ENCODE data around the gene CTR9.

Gene CTR9

GRCh38 chr11:10777393-10777793 lies 26.3 kb downstream of the CTR9 start:
- Histone ChIP-seq H3K27ac (no peak overlapping the region), H2AFZ (ENCODE audit: low read depth) (no peak overlapping the region), H3K36me3 (ENCODE audit: insufficient read depth) (no peaks in the 10 kb centered on the region), H3K4me1 (ENCODE audit: low read depth, poor library complexity, severe bottlenecking) (no peaks in the 10 kb centered on the region), H3K27me3 (ENCODE audit: insufficient read depth, low read depth) (no peaks in the 10 kb centered on the region), H3K79me2 (ENCODE audit: insufficient read depth, low read depth) (no peaks in the 10 kb centered on the region), H4K20me1 (ENCODE audit: insufficient read depth) (no peaks in the 10 kb centered on the region), H3K9ac (no peak overlapping the region), H3K4me3 (IDR thresholded peaks at IDR 0.05; ENCODE audit: insufficient read depth, low read depth, low read length) (no peak overlapping the region), H3K4me2 (no peak overlapping the region)
- TF ChIP-seq CTCF (conservative IDR thresholded peaks at IDR 0.05; ENCODE audit: low read depth, low read length) = no peak

- H3K4me3 ChIP-seq (IDR thresholded peaks at IDR 0.05; ENCODE audit: insufficient read depth, low read depth, low read length) = no peak overlapping the region
- no peak overlapping the region for H2AFZ ChIP-seq (ENCODE audit: low read depth)
- no peaks in the 10 kb centered on the region for H3K4me1 ChIP-seq (ENCODE audit: low read depth, poor library complexity, severe bottlenecking)
- no peak overlapping the region for H3K9ac ChIP-seq
- H3K79me2 ChIP-seq (ENCODE audit: insufficient read depth, low read depth) = no peaks in the 10 kb centered on the region
- no peaks in the 10 kb centered on the region for H4K20me1 ChIP-seq (ENCODE audit: insufficient read depth)
- H3K4me2 ChIP-seq = no peak overlapping the region
- H3K27ac ChIP-seq = no peak overlapping the region
- H3K36me3 ChIP-seq (ENCODE audit: insufficient read depth) = no peaks in the 10 kb centered on the region
- no peaks in the 10 kb centered on the region for H3K27me3 ChIP-seq (ENCODE audit: insufficient read depth, low read depth)
- TF ChIP-seq CTCF (conservative IDR thresholded peaks at IDR 0.05; ENCODE audit: low read depth, low read length) = no peak
Observed at GRCh38 chr11:10777806-10778205, 26.8 kb downstream of the CTR9 start.

- H3K79me2 ChIP-seq (ENCODE audit: insufficient read depth, low read depth) = no peaks in the 10 kb centered on the region
- H3K4me2 ChIP-seq = no peak overlapping the region
- no peaks in the 10 kb centered on the region for H3K27me3 ChIP-seq (ENCODE audit: insufficient read depth, low read depth)
- no peaks in the 10 kb centered on the region for H3K4me1 ChIP-seq (ENCODE audit: low read depth, poor library complexity, severe bottlenecking)
- H3K27ac ChIP-seq = no peak overlapping the region
- TF ChIP-seq CTCF (conservative IDR thresholded peaks at IDR 0.05; ENCODE audit: low read depth, low read length) = no peak
- H3K36me3 ChIP-seq (ENCODE audit: insufficient read depth) = no peaks in the 10 kb centered on the region
- H2AFZ ChIP-seq (ENCODE audit: low read depth) = no peak overlapping the region
- H4K20me1 ChIP-seq (ENCODE audit: insufficient read depth) = no peaks in the 10 kb centered on the region
- H3K9ac ChIP-seq = no peak overlapping the region
- no peak overlapping the region for H3K4me3 ChIP-seq (IDR thresholded peaks at IDR 0.05; ENCODE audit: insufficient read depth, low read depth, low read length)
Observed at GRCh38 chr11:10778217-10778970, 27.3 kb downstream of the CTR9 start.

GRCh38 chr11:10779086-10779485 lies 28.0 kb downstream of the CTR9 start:
- Histone ChIP-seq H3K4me2 (no peak overlapping the region), H3K36me3 (ENCODE audit: insufficient read depth) (no peaks in the 10 kb centered on the region), H3K79me2 (ENCODE audit: insufficient read depth, low read depth) (no peaks in the 10 kb centered on the region), H2AFZ (ENCODE audit: low read depth) (no peak overlapping the region), H3K4me1 (ENCODE audit: low read depth, poor library complexity, severe bottlenecking) (no peaks in the 10 kb centered on the region), H4K20me1 (ENCODE audit: insufficient read depth) (no peaks in the 10 kb centered on the region), H3K9ac (no peak overlapping the region), H3K4me3 (IDR thresholded peaks at IDR 0.05; ENCODE audit: insufficient read depth, low read depth, low read length) (no peak overlapping the region), H3K27ac (no peak overlapping the region), H3K27me3 (ENCODE audit: insufficient read depth, low read depth) (no peaks in the 10 kb centered on the region)
- TF ChIP-seq CTCF (conservative IDR thresholded peaks at IDR 0.05; ENCODE audit: low read depth, low read length) = no peak
